ENCODE data around the gene KRT82.
A peak's percentile ranks its signal among the peaks of the same experiment; 100 is the strongest.

DNA sequence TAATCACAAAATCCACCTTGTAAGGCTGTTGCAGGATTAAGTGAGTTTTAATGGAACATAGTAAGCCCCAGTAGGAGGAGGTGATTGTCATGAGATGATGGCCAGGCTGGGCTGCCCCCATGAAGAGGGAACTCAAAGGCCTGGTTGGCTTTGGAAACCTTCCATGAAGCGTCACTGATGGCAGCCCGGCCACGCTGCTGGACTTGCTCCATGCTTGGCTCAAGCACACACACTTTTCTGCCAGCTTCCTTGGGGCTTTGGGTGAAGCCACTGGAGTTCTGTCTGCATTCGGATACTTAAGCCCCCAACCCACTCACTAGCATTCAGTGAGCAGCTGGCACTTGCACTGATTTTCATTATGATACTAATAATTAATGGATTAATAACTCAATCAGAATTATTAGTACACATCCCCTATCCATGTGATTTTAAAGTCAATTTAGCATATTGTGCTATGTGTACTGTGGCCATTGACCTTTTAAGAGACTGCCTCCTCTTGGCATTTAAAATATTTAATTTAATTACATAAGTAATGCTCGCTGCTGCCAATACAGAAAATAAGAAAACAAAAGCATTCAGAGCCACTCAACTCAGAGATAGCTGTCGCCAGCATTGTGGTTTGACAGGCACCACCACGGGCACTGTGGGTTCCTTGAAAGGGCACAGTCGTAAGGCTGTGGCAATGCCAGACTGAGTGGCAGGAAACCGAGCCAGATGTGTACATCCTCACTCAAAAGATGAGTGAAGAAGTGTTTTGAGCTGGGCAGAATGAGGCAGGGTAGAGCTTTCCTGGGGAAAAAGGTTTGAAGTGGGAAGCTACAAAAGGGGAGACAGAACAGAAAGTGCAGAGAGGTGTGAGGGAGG is 54.7 kb downstream of the KRT82 start:
- TF ChIP-seq, protein P1, sequence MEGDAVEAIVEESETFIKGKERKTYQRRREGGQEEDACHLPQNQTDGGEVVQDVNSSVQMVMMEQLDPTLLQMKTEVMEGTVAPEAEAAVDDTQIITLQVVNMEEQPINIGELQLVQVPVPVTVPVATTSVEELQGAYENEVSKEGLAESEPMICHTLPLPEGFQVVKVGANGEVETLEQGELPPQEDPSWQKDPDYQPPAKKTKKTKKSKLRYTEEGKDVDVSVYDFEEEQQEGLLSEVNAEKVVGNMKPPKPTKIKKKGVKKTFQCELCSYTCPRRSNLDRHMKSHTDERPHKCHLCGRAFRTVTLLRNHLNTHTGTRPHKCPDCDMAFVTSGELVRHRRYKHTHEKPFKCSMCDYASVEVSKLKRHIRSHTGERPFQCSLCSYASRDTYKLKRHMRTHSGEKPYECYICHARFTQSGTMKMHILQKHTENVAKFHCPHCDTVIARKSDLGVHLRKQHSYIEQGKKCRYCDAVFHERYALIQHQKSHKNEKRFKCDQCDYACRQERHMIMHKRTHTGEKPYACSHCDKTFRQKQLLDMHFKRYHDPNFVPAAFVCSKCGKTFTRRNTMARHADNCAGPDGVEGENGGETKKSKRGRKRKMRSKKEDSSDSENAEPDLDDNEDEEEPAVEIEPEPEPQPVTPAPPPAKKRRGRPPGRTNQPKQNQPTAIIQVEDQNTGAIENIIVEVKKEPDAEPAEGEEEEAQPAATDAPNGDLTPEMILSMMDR (IDR thresholded peaks at IDR 0.05), result no peak
- no peak for TF ChIP-seq POLR2A (IDR thresholded peaks at IDR 0.05)
- TF ChIP-seq POLR2AphosphoS5 (IDR thresholded peaks at IDR 0.05), result peak in 1 of 3 donors; percentile 14
